ENCODE data around the gene CDC42EP5.
"Not testable (repeated sequence)": the region's sequence is repeated elsewhere in the genome, so short reads cannot be mapped to it uniquely, and the experiment has no call there.

CDC42EP5 gene

DNA sequence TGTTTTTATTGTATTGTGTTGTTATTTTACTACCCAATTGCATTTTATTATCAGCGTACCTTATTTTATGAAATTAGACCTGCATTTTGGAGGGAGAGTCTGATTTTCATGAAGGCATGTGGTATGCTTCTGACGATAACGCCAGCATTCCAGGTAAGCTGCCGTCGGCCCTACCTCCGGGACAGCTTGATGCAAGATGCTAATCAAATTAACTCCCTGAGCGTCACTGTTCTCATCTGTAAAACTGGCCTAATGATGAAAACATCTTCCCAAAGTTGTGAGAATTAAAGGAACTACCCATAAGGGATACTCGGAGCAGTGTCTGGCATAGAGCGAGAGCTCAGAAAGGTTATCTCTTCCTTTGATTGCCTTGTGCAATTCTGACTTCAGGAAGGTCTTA lies 16.7 kb upstream of the CDC42EP5 start:
- in situ Hi-C loops (cut with HindIII; ENCODE audit: low sequenced_read_pairs) = no loop called here

GRCh38 chr19:54489341-54489740 lies 16.2 kb upstream of the CDC42EP5 start:
- in situ Hi-C loops (cut with HindIII; ENCODE audit: low sequenced_read_pairs) = no loop called here

DNA sequence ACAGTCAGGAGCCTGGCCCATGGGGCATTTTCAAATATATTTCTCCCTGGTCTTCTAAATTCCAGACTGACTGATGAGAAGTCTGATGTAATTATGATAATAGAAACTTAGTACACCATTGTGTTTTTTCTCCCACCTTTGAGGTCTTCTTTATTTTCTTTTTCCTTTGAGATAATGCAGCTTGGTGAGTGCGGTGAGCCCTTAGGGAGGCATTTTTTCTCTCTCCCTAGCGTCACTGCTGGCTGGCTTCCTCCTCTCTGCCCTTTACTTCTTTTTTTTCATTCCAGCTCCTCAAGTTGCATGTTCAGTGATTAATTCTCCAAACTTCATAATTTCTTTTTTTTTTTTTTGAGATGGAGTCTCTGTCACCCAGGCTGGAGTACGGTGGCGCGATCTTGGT lies 12.8 kb upstream of the CDC42EP5 start:
- in situ Hi-C loops (cut with HindIII; ENCODE audit: low sequenced_read_pairs) = no loop called here

- in situ Hi-C loops (cut with HindIII; ENCODE audit: low sequenced_read_pairs) = no loop called here
Observed at GRCh38 chr19:54484451-54484850, 11.4 kb upstream of the CDC42EP5 start.

- in situ Hi-C loops (cut with HindIII; ENCODE audit: low sequenced_read_pairs) = no loop called here
Observed at GRCh38 chr19:54482889-54483288, 9.8 kb upstream of the CDC42EP5 start.

DNA sequence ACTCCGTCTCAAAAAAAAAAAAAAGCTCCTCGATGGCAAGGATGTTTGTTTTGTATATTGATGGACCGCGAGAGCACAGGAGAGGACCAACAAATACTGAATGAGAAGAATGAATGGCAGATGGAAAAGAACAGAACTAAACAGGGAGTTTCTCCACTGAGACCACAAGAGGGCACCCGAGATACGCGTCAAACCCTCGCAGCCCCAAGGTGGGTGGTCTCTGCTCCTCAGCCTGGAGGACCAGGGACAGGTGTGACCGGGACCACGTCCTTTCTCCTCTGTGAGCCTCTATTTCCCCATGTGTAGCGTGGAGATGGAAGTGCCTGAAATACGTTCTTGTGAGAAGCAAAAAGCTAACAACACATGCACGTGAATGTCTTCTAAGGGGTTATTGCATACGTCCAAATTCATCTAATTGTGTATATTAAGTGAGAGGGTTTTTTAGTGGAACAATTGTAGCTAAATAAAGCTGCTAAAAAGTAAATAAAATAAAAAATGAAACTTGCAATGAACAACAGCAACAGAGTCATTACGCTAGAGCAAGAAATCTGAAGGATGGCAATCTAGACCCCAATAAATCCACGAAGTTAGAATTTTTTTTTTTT lies 8.3 kb upstream of the CDC42EP5 start:
- in situ Hi-C loops (cut with HindIII; ENCODE audit: low sequenced_read_pairs) = no loop called here

DNA sequence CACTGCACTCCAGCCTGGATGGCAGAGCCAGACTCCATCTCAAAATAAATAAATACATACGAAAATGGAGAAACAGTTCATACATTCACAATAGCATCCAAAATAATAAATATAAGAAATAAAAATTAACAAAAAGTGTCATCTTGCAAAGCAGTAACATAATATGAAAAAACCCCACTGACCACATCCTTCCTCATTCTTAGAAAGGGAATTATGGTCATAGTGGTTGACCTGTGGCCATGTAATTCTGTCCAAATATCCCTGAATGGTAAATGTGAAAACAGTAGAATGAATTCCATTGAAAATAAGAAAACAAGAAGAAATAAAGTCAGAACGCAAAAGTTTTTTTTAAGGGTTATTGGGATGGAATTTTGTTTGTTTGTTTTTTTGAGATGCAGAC lies 7.0 kb upstream of the CDC42EP5 start:
- in situ Hi-C loops (cut with HindIII; ENCODE audit: low sequenced_read_pairs) = no loop called here

DNA sequence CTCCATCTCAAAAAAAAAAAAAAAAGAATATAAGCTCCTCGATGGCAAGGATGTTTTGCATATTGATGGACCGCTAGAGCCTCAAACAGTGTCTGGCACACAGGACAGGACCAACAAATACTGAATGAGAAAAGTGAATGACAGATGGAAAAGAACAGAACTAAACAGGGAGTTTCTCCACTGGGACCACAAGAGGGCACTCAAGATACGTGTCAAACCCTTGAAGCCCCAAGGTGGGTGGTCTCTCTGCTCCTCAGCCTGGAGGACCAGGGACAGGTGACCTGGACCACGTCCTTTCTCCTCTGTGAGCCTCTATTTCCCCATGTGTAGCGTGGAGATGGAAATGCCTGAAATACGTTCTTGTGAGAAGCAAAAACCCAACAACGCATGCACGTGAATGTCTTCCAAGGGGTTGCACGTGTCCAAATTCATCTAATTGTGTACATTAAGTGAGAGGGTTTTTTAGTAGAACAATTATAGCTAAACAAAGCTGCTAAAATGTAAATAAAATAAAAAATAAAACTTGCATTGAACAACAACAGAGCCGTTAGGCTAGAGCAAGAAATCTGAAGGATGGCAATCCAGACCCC lies 5.7 kb upstream of the CDC42EP5 start:
- in situ Hi-C loops (cut with HindIII; ENCODE audit: low sequenced_read_pairs) = no loop called here

- in situ Hi-C loops (cut with HindIII; ENCODE audit: low sequenced_read_pairs) = no loop called here
Observed at GRCh38 chr19:54477650-54478049, 4.6 kb upstream of the CDC42EP5 start.

DNA sequence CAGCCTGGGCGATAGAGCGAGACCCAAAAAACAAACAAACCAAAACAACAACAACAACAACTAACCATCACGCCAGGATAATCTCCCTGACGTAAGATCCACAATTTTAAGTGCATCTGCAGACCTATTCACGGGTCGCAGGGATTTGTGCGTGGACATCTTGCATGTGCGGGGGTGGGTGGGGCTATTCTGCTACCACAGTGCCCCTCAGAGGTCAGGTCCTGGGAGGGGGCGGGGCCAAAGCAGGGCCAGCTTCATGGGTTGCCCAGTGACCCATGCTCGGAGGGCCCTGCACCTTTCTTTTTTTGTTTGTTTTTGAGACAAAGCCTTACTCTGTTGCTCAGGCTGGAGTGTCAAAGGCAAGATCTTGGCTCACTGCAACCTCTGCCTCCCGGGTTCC lies 2.6 kb upstream of the CDC42EP5 start:
- in situ Hi-C loops (cut with HindIII; ENCODE audit: low sequenced_read_pairs) = no loop called here

DNA sequence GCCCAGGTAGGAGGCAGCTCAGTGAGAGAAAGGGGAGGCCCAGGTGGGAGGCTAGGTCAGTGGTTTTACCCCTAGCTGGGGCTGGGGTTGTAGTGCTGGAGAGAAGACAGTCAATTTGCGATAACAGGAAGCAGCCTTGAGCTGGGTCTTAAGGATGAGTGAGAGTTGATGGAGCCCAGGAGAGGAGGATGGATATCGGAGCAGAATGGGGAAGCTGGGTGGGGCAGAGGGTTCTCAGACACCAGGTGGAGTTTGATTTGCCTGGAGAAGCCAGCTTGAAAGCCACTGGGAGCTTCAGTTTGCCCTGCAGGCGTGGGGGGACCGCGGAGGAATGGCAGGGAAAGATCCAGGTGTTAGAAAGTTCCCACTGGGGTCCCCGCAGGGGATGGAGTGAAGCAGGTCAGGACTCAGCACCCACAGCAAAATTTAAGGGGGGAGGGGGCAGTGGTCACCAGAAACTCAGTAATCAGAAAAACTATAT lies 836 bp upstream of the CDC42EP5 start:
- in situ Hi-C loops (cut with HindIII; ENCODE audit: low sequenced_read_pairs) = no loop called here

- in situ Hi-C loops (cut with HindIII; ENCODE audit: low sequenced_read_pairs) = no loop called here
Observed at GRCh38 chr19:54470991-54471782, 1.9 kb downstream of the CDC42EP5 start.

DNA sequence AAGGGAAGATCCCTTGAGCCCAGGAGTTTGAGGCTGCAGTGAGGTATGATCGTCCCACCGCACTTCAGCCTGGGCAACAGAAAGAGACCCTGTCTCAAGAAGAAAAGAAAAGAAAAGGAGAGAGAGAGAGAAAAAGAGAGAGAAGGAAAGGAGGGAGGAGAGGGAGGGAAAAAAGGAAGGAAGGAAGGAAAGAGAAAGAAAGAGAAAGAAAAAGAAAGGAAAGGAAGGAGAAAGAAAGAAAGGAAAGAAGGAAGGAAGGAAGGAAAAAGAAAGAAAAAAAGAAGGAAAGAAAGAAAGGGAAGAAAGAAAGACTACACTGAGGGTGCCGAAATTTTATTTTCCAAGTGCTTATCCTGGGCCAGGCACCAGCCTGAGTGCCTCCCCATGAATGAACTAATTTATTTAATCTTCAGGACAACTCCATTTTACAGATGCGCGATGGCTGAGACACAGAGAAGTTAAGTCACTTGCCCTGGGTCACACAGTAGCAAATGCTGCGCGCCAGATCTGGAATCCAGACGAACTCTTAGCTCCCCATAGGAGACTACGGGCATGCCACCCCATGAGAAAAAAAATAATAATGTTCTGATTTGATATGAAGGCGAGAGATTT lies 2.7 kb downstream of the CDC42EP5 start:
- in situ Hi-C loops (cut with HindIII; ENCODE audit: low sequenced_read_pairs) = no loop called here

- in situ Hi-C loops (cut with HindIII; ENCODE audit: low sequenced_read_pairs) = no loop called here
Observed at GRCh38 chr19:54469496-54469934, 3.6 kb downstream of the CDC42EP5 start.

DNA sequence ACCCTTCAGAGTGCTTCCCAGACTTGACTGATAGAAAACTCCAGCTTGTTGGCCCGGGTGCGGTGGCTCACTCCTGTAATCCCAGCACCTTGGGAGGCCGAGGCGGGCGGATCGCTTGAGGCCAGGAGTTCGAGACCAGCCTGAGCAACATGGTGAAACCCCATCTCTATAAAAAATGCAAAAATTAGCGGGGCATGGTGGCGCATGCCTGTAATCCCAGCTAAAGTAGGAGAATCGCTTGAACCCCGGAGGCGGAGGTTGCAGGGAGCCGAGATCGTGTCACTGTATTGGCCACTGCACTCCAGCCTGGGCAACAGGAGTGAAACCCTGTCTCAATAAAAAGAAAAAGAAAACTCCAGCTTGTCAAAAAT lies 7.0 kb downstream of the CDC42EP5 start:
- in situ Hi-C loops (cut with HindIII; ENCODE audit: low sequenced_read_pairs) = not testable (repeated sequence)

DNA sequence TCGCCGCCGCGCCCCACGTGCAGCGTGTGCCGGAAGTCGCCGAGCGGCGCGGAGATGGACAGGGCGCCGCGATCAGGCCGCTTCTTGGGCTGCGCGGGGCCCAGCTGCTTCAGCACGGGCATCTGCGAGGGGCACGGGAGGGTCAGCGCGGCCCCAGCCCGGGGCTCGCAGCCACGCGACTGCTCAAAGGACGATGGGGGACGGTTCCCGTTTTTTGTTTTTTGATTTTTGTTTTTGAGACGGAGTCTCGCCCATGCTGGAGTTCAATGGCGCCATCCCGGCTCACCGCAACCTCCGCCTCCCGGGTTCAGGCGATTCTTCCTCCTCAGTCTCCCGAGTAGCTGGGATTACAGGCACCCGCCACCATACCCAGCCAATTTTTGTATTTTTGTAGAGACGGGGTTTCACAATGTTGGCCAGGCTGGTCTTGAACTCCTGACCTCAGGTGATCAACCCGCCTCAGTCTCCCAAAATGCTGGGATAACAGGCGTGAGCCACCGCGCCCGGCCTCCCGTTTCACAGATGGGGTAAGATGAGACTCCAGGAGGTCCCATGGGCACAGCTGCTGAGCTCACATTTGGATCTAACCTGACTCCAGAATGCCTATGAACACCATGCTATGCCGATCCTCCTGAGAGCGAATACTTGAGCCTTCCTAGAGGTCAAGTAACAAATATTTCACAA lies 7.5 kb downstream of the CDC42EP5 start:
- in situ Hi-C loops (cut with HindIII; ENCODE audit: low sequenced_read_pairs) = no loop called here

GRCh38 chr19:54464630-54465425 lies 8.3 kb downstream of the CDC42EP5 start:
- in situ Hi-C loops (cut with HindIII; ENCODE audit: low sequenced_read_pairs) = no loop called here

GRCh38 chr19:54464044-54464629 lies 9.0 kb downstream of the CDC42EP5 start:
- in situ Hi-C loops (cut with HindIII; ENCODE audit: low sequenced_read_pairs) = no loop called here

- in situ Hi-C loops (cut with HindIII; ENCODE audit: low sequenced_read_pairs) = no loop called here
Observed at GRCh38 chr19:54463531-54464043, 9.5 kb downstream of the CDC42EP5 start, which contains the start of gene LENG9. Gene LENG9 (minus strand): TSS chr19:54463778. CDS start chr19:54463526, 252 bp downstream.
